Measurements from ENCODE around the gene TPSG1. TPM values are rescaled to one million over a fixed set of nuclear protein-coding genes. Genes with fewer than 3 reads are reported as not detected.

The TPSG1 gene
- total RNA-seq, 1 experiment from 2014 or later: not detected

- Histone ChIP-seq H3K9me3 (ENCODE audit: control insufficient read depth, low read depth, low read length) (no peaks in the 10 kb centered on the region), H3T11ph (ENCODE audit: low read length) (no peak overlapping the region), H2BK15ac (ENCODE audit: low read depth, low read length) (no peak overlapping the region), H3K14ac (ENCODE audit: insufficient read depth, low read length) (no peak overlapping the region), H4K8ac (replicated peaks; ENCODE audit: insufficient read length, low read depth, low read length) (no peak overlapping the region), H3K23me2 (ENCODE audit: insufficient read length, low read depth, low read length, poor library complexity, severe bottlenecking) (no peaks in the 10 kb centered on the region), H3K23ac (ENCODE audit: insufficient read length, low read depth, low read length) (no peak overlapping the region), H3K4ac (ENCODE audit: low read depth, low read length) (no peak overlapping the region), H2BK120ac (ENCODE audit: low read depth, low read length, poor library complexity, severe bottlenecking) (no peak overlapping the region), H2BK20ac (ENCODE audit: low read depth, low read length, poor library complexity, severe bottlenecking) (no peak overlapping the region), H3K27me3 (ENCODE audit: insufficient read depth, low read length) (no peaks in the 10 kb centered on the region), H2BK12ac (ENCODE audit: insufficient read length, low read depth, low read length) (no peak overlapping the region), H3K4me2 (ENCODE audit: insufficient read depth, insufficient read length, low read length) (no peak overlapping the region), H4K91ac (ENCODE audit: insufficient read length, low read depth, low read length) (no peak overlapping the region), H2BK5ac (ENCODE audit: insufficient read length, low read length) (no peak overlapping the region), H4K5ac (ENCODE audit: insufficient read length, low read depth, low read length) (no peak overlapping the region), H3K9ac (ENCODE audit: extremely low read depth, insufficient read length, low read length) (no peak overlapping the region), H3K79me2 (ENCODE audit: insufficient read depth, low read length) (no peaks in the 10 kb centered on the region), H3K4me1 (ENCODE audit: insufficient read depth, low read length) (no peaks in the 10 kb centered on the region), H2AK5ac (ENCODE audit: insufficient read length, low read length) (no peak overlapping the region), H4K20me1 (ENCODE audit: control insufficient read depth, insufficient read depth, insufficient read length) (peaks cover 3% of the 10 kb centered on the region), H3K18ac (ENCODE audit: insufficient read length, low read depth, low read length) (no peak overlapping the region), H3K79me1 (ENCODE audit: insufficient read depth, low read depth, low read length, poor library complexity, severe bottlenecking) (no peaks in the 10 kb centered on the region), H3K56ac (ENCODE audit: insufficient read length, low read depth, low read length) (no peak overlapping the region), H2AFZ (ENCODE audit: low read length) (no peak overlapping the region), H3K27ac (ENCODE audit: insufficient read length, low read depth, low read length) (no peak overlapping the region)
- H3K4me3 Mint-ChIP-seq: no peak overlapping the region
- no peaks in the 10 kb centered on the region for H3K9me3 Mint-ChIP-seq
- no peaks in the 10 kb centered on the region for H3K27me3 Mint-ChIP-seq (ENCODE audit: low read depth)
- no peaks in the 10 kb centered on the region for H3K4me1 Mint-ChIP-seq
- peaks cover 2 to 36% (median 23%) of the 10 kb centered on the region in 3 experiments; a peak in 6 of 7 replicates for H3K36me3 Mint-ChIP-seq (ENCODE audit: insufficient read depth in 1 of 3, low read depth in 3 of 3)
- DNase-seq: no peak
- no CpG with 5 or more reads among the region's 16 CpGs for WGBS (ENCODE audit: extremely low coverage, insufficient read length, low lambda C conversion rate)
- TF ChIP-seq CTCF (conservative IDR thresholded peaks at IDR 0.05): no peak
- H3K27ac Mint-ChIP-seq: no peak overlapping the region
Observed at GRCh38 chr16:1214719-1215118, 10.3 kb downstream of the TPSG1 start.

All from H9 (cell line).